HG03457 (cell line): ENCODE measurements around the gene TLDC2.
"Not testable (repeated sequence)": the region's sequence is repeated elsewhere in the genome, so short reads cannot be mapped to it uniquely, and the experiment has no call there.

ENCODE experiments used
- ATAC-seq: cut with Tn5 transposase; IDR thresholded peaks from one replicate; pipeline ENCODE4 v1.9.1; 2021; ENCODE audit warnings: moderate number of reproducible peaks; ENCODE audit not compliant: unreplicated experiment

The TLDC2 gene

GRCh38 chr20:36866681-36867495, 9.1 kb upstream of the TLDC2 start:
- ATAC-seq = no peak

GRCh38 chr20:36871640-36872570, 4.0 kb upstream of the TLDC2 start:
- ATAC-seq = no peak

- ATAC-seq = no peak
These were observed 3.1 kb upstream of the TLDC2 start for GRCh38 chr20:36872852-36873251.

GRCh38 chr20:36873498-36874189, 2.3 kb upstream of the TLDC2 start:
- ATAC-seq = no peak

GRCh38 chr20:36875093-36875492, 845 bp upstream of the TLDC2 start:
- ATAC-seq = not testable (repeated sequence)

- ATAC-seq = no peak
These were observed 515 bp downstream of the TLDC2 start for GRCh38 chr20:36876473-36876833.

- ATAC-seq = no peak
These were observed 3.0 kb downstream of the TLDC2 start for GRCh38 chr20:36878941-36879340.

GRCh38 chr20:36880741-36881250, 4.9 kb downstream of the TLDC2 start:
- ATAC-seq = no peak

- ATAC-seq = no peak
These were observed 5.4 kb downstream of the TLDC2 start for GRCh38 chr20:36881331-36881730.

- ATAC-seq = no peak
These were observed 6.0 kb downstream of the TLDC2 start for GRCh38 chr20:36881888-36882287.

GRCh38 chr20:36883977-36884535, 8.1 kb downstream of the TLDC2 start:
- ATAC-seq = no peak

GRCh38 chr20:36885356-36885755, 9.4 kb downstream of the TLDC2 start:
- no peak for ATAC-seq

GRCh38 chr20:36886859-36887751, 11.2 kb downstream of the TLDC2 start:
- no peak for ATAC-seq

GRCh38 chr20:36887752-36888090, 11.8 kb downstream of the TLDC2 start:
- no peak for ATAC-seq

- no peak for ATAC-seq
These were observed 13.1 kb downstream of the TLDC2 start for GRCh38 chr20:36888880-36889516.

GRCh38 chr20:36890586-36890985, 14.6 kb downstream of the TLDC2 start:
- ATAC-seq = no peak

GRCh38 chr20:36891211-36891610, 15.3 kb downstream of the TLDC2 start:
- ATAC-seq = no peak

GRCh38 chr20:36893801-36894200, 17.9 kb downstream of the TLDC2 start:
- no peak for ATAC-seq

- ATAC-seq = no peak
These were observed 19.1 kb downstream of the TLDC2 start for GRCh38 chr20:36895036-36895435.
